ENCODE data around the gene ATP8A2. TPM values are rescaled to one million over a fixed set of nuclear protein-coding genes. Genes with fewer than 3 reads are reported as not detected.

The ATP8A2 gene
- total and polyA plus RNA-seq, 10 of the 15 experiments (the other 5 are each of a cell fraction or from before 2014, with no cell fraction given) = 0.01 to 0.04 (median 0.04) TPM; not detected in 7

DNA sequence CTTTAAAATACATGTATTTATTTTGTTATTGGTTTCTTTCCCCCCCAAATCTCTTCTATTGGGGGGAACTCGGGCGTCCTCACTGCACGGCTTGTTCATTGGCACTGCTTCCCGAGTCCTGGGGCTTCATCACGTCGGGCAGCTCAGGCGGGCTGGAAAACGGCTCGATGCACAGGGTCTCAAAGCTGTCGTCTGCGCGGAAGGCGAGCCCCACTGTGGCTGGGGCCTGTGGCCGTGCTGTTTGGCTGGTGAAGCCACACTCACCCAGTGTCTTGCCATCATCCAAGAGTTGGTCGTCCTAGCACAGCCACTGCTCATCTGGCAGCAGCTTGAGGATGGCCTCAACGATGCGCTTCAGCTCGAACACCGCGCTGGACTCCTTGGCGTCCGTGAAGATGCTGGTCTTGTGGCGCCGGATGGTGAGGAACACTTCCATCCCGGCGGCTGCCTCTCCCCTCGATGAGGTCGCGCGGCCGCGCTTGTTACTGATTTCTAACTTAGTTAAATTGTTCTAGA is 6.0 kb upstream of the ATP8A2 start:
- SMC1A ChIA-PET (ENCODE audit: uncharacterized antibody, unreplicated experiment) = interaction anchor here (0.7 kb wide), 1 partner anchor 1170 kb away, joined by 3 read pairs; no protein-coding TSS in a partner anchor
- no peaks in the 10 kb centered on the region for H4K20me1 ChIP-seq (ENCODE audit: control insufficient read depth, insufficient read depth)
- no peak for FAIRE-seq
- 71% methylated on average over 32 of the region's 32 CpGs for WGBS (ENCODE audit: insufficient coverage, insufficient replicate concordance, low lambda C conversion rate, missing lambda C conversion rate)
- in situ Hi-C loops (cut with MboI) (no loop called here), intact Hi-C loops (cut with micrococcal nuclease; ENCODE audit: unreplicated experiment) (no loop called here)
- CTCF ChIA-PET = interaction anchor here (0.6 to 0.7 kb wide), 2 partner anchors 10 to 41 kb away, joined by 3 read pairs; no protein-coding TSS in a partner anchor
- no peak for ATAC-seq
- POLR2A ChIA-PET = interaction anchor here (0.5 kb wide), 1 partner anchor 209 kb away, joined by 3 read pairs; no protein-coding TSS in a partner anchor
- no peak overlapping the region for H3K9ac ChIP-seq (ENCODE audit: control insufficient read depth, insufficient read depth, low read length)
- H3K27me3 ChIP-seq (replicated peaks in 1 of 2; ENCODE audit: control insufficient read depth in 2 of 2, insufficient read depth in 2 of 2, low read length in 1 of 2) = no peaks in the 10 kb centered on the region
- H3K79me2 ChIP-seq (ENCODE audit: control insufficient read depth, insufficient read depth, low read length) = no peaks in the 10 kb centered on the region
- no peak overlapping the region for H3K4me2 ChIP-seq (ENCODE audit: control insufficient read depth, insufficient read depth)
- BruUV-seq (replicated peaks) = no TSS peak
- no peaks in the 10 kb centered on the region for H3K4me1 ChIP-seq (ENCODE audit: control insufficient read depth, insufficient read depth, low read length)
- no peaks in the 10 kb centered on the region for H3K36me3 ChIP-seq (ENCODE audit: control insufficient read depth in 2 of 2, insufficient read depth in 2 of 2, low read length in 1 of 2)
- H3K9me3 ChIP-seq (replicated peaks; ENCODE audit: control insufficient read depth, insufficient read depth, low read length) = no peaks in the 10 kb centered on the region
- DNase-seq (ENCODE audit: low read depth, low spot score) = no peak
- TF ChIP-seq IRF4 (IDR thresholded peaks at IDR 0.05; ENCODE audit: low read depth, low read length) (no peak), FOS (IDR thresholded peaks at IDR 0.05; ENCODE audit: borderline replicate concordance, extremely low read depth, insufficient read length) (no peak), ZNF274 (IDR thresholded peaks at IDR 0.05; ENCODE audit: insufficient read depth, insufficient read length) (no peak), RB1 (IDR thresholded peaks at IDR 0.05; ENCODE audit: borderline replicate concordance) (no peak), ZNF24 (IDR thresholded peaks at IDR 0.05) (no peak), BMI1 (IDR thresholded peaks at IDR 0.05; ENCODE audit: borderline replicate concordance) (no peak), NBN (IDR thresholded peaks at IDR 0.05) (no peak), BHLHE40 (IDR thresholded peaks at IDR 0.05; ENCODE audit: borderline replicate concordance in 1 of 2, low read depth in 2 of 2, low read length in 1 of 2) (no peak), EGR1 (IDR thresholded peaks at IDR 0.05; ENCODE audit: borderline replicate concordance in 1 of 2, low read depth in 2 of 2, low read length in 2 of 2) (no peak)
- TF ChIP-seq, protein P1, sequence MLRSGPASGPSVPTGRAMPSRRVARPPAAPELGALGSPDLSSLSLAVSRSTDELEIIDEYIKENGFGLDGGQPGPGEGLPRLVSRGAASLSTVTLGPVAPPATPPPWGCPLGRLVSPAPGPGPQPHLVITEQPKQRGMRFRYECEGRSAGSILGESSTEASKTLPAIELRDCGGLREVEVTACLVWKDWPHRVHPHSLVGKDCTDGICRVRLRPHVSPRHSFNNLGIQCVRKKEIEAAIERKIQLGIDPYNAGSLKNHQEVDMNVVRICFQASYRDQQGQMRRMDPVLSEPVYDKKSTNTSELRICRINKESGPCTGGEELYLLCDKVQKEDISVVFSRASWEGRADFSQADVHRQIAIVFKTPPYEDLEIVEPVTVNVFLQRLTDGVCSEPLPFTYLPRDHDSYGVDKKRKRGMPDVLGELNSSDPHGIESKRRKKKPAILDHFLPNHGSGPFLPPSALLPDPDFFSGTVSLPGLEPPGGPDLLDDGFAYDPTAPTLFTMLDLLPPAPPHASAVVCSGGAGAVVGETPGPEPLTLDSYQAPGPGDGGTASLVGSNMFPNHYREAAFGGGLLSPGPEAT (IDR thresholded peaks at IDR 0.05; ENCODE audit: low read depth) = no peak
- TF ChIP-seq, protein P2, sequence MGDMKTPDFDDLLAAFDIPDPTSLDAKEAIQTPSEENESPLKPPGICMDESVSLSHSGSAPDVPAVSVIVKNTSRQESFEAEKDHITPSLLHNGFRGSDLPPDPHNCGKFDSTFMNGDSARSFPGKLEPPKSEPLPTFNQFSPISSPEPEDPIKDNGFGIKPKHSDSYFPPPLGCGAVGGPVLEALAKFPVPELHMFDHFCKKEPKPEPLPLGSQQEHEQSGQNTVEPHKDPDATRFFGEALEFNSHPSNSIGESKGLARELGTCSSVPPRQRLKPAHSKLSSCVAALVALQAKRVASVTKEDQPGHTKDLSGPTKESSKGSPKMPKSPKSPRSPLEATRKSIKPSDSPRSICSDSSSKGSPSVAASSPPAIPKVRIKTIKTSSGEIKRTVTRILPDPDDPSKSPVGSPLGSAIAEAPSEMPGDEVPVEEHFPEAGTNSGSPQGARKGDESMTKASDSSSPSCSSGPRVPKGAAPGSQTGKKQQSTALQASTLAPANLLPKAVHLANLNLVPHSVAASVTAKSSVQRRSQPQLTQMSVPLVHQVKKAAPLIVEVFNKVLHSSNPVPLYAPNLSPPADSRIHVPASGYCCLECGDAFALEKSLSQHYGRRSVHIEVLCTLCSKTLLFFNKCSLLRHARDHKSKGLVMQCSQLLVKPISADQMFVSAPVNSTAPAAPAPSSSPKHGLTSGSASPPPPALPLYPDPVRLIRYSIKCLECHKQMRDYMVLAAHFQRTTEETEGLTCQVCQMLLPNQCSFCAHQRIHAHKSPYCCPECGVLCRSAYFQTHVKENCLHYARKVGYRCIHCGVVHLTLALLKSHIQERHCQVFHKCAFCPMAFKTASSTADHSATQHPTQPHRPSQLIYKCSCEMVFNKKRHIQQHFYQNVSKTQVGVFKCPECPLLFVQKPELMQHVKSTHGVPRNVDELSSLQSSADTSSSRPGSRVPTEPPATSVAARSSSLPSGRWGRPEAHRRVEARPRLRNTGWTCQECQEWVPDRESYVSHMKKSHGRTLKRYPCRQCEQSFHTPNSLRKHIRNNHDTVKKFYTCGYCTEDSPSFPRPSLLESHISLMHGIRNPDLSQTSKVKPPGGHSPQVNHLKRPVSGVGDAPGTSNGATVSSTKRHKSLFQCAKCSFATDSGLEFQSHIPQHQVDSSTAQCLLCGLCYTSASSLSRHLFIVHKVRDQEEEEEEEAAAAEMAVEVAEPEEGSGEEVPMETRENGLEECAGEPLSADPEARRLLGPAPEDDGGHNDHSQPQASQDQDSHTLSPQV (IDR thresholded peaks at IDR 0.05) = no peak
- TF ChIP-seq, protein P3, sequence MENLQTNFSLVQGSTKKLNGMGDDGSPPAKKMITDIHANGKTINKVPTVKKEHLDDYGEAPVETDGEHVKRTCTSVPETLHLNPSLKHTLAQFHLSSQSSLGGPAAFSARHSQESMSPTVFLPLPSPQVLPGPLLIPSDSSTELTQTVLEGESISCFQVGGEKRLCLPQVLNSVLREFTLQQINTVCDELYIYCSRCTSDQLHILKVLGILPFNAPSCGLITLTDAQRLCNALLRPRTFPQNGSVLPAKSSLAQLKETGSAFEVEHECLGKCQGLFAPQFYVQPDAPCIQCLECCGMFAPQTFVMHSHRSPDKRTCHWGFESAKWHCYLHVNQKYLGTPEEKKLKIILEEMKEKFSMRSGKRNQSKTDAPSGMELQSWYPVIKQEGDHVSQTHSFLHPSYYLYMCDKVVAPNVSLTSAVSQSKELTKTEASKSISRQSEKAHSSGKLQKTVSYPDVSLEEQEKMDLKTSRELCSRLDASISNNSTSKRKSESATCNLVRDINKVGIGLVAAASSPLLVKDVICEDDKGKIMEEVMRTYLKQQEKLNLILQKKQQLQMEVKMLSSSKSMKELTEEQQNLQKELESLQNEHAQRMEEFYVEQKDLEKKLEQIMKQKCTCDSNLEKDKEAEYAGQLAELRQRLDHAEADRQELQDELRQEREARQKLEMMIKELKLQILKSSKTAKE (IDR thresholded peaks at IDR 0.05; ENCODE audit: low read depth, poor library complexity, severe bottlenecking) = no peak
- TF ChIP-seq, protein P4, sequence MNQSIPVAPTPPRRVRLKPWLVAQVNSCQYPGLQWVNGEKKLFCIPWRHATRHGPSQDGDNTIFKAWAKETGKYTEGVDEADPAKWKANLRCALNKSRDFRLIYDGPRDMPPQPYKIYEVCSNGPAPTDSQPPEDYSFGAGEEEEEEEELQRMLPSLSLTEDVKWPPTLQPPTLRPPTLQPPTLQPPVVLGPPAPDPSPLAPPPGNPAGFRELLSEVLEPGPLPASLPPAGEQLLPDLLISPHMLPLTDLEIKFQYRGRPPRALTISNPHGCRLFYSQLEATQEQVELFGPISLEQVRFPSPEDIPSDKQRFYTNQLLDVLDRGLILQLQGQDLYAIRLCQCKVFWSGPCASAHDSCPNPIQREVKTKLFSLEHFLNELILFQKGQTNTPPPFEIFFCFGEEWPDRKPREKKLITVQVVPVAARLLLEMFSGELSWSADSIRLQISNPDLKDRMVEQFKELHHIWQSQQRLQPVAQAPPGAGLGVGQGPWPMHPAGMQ (IDR thresholded peaks at IDR 0.05; ENCODE audit: borderline replicate concordance) = no peak
- no peak overlapping the region for H2AFZ ChIP-seq (ENCODE audit: control insufficient read depth, low read depth, low read length)
- no peak overlapping the region for H3K4me3 ChIP-seq
- H3K27ac ChIP-seq (ENCODE audit: control insufficient read depth, insufficient read depth) = no peak overlapping the region
- RAD21 ChIA-PET (ENCODE audit: unreplicated experiment) = no interaction called here

Data from GM12878 (cell line).